SU-DHL-6 (cell line): ENCODE data around the gene PIK3C2G.

Experiments used
- H2AFZ ChIP-seq: fragments of 200-600 bp; sonication (generic); 2 replicates; pipeline ENCODE4 v1.6.1; 2014; ENCODE audit warnings: low read depth, mild to moderate bottlenecking, moderate library complexity, mixed read lengths, antibody characterized with exemption, low read length; ENCODE audit not compliant: severe bottlenecking
- H3F3A ChIP-seq: fragments of 200-600 bp; shearing (Covaris generic); 2 replicates; pipeline ENCODE4 v1.6.0; 2016; ENCODE audit warnings: antibody characterized with exemption, mild to moderate bottlenecking; ENCODE audit not compliant: insufficient read depth
- H3K27ac ChIP-seq: fragments of 200-600 bp; sonication (generic); 2 replicates; pipeline ENCODE4 v1.5.1; 2016; ENCODE audit warnings: low read depth, mild to moderate bottlenecking, low read length, moderate library complexity, mixed read lengths
- H3K27me3 ChIP-seq: fragments of 200-600 bp; sonication (generic), shearing (Covaris generic); 2 replicates; pipeline ENCODE4 v1.6.0; 2014; ENCODE audit warnings: mild to moderate bottlenecking, low read length
- H3K36me3 ChIP-seq: fragments of 200-600 bp; sonication (generic); 2 replicates; pipeline ENCODE4 v1.6.1; 2014; ENCODE audit warnings: mild to moderate bottlenecking, low read length, mixed read lengths
- H3K4me2 ChIP-seq: fragments of 300-600, 200-600 bp; shearing (Covaris generic), sonication (generic); 2 replicates; pipeline ENCODE4 v1.6.0; 2014; ENCODE audit warnings: low read length, low read depth, mild to moderate bottlenecking; ENCODE audit not compliant: poor library complexity, severe bottlenecking
- H3K4me3 ChIP-seq: fragments of 200-600 bp; sonication (generic); 2 replicates; pipeline ENCODE4 v1.5.1; 2014; ENCODE audit warnings: antibody characterized with exemption, low read length, mild to moderate bottlenecking, mixed read lengths; ENCODE audit not compliant: insufficient read depth, poor library complexity, severe bottlenecking
- H3K79me2 ChIP-seq: fragments of 200-600 bp; sonication (generic); 2 replicates; pipeline ENCODE4 v1.6.1; 2014; ENCODE audit warnings: mild to moderate bottlenecking, low read length, moderate library complexity; ENCODE audit not compliant: insufficient read depth
- H3K9ac ChIP-seq: fragments of 200-600 bp; sonication (generic); 2 replicates; pipeline ENCODE4 v1.7.0; 2014; ENCODE audit warnings: mild to moderate bottlenecking, low read length
- H3K9me2 ChIP-seq: fragments of 200-600 bp; sonication (generic); replicated peaks from 2 replicates; pipeline ENCODE4 v1.6.1; 2014; ENCODE audit warnings: low read length; ENCODE audit not compliant: insufficient read depth
- H3K9me3 ChIP-seq: fragments of 200-600 bp; sonication (generic); 2 replicates; pipeline ENCODE4 v1.6.1; 2014; ENCODE audit warnings: low read length, mixed read lengths; ENCODE audit not compliant: insufficient read depth
- H4K20me1 ChIP-seq: fragments of 200-600 bp; sonication (generic); 2 replicates; pipeline ENCODE4 v1.6.1; 2014; ENCODE audit warnings: low read depth, mild to moderate bottlenecking, antibody characterized with exemption, low read length, moderate library complexity, mixed read lengths
- CTCF ChIP-seq: fragments of 200-600 bp; sonication (generic); IDR thresholded peaks from one replicate; pipeline ENCODE4 v1.5.1; 2017; ENCODE audit warnings: antibody characterized with exemption, mild to moderate bottlenecking, low read length, moderate library complexity; ENCODE audit not compliant: insufficient read depth, poor library complexity, severe bottlenecking
- EZH2phosphoT487 ChIP-seq: fragments of 200-600 bp; sonication (generic), shearing (Covaris generic); conservative IDR thresholded peaks from 2 replicates; pipeline ENCODE4 v1.6.1; 2018; ENCODE audit warnings: mild to moderate bottlenecking, antibody characterized with exemption, low read length, moderate library complexity, mixed read lengths

The PIK3C2G gene

GRCh38 chr12:18439541-18439940, 178.2 kb downstream of the PIK3C2G start:
- no peaks in the 10 kb centered on the region for H4K20me1 ChIP-seq
- H2AFZ ChIP-seq = no peak overlapping the region
- no peak overlapping the region for H3K27ac ChIP-seq
- H3K4me2 ChIP-seq = no peak overlapping the region
- no peaks in the 10 kb centered on the region for H3K9me2 ChIP-seq
- no peaks in the 10 kb centered on the region for H3F3A ChIP-seq
- TF ChIP-seq EZH2phosphoT487 = no peak
- TF ChIP-seq CTCF = no peak
- H3K79me2 ChIP-seq = no peaks in the 10 kb centered on the region
- H3K27me3 ChIP-seq = no peaks in the 10 kb centered on the region
- H3K4me3 ChIP-seq = no peak overlapping the region
- no peak overlapping the region for H3K9ac ChIP-seq
- H3K36me3 ChIP-seq = no peaks in the 10 kb centered on the region
- H3K9me3 ChIP-seq = no peaks in the 10 kb centered on the region

GRCh38 chr12:18443768-18444437, 182.6 kb downstream of the PIK3C2G start:
- Histone ChIP-seq H3K9me3 (no peaks in the 10 kb centered on the region), H3F3A (no peaks in the 10 kb centered on the region), H3K79me2 (no peaks in the 10 kb centered on the region), H2AFZ (no peak overlapping the region), H3K4me3 (no peak overlapping the region), H3K9ac (no peak overlapping the region), H3K27ac (no peak overlapping the region), H3K36me3 (no peaks in the 10 kb centered on the region), H4K20me1 (no peaks in the 10 kb centered on the region), H3K27me3 (no peaks in the 10 kb centered on the region; the same call in 1 of the 2 replicates), H3K9me2 (no peaks in the 10 kb centered on the region), H3K4me2 (no peak overlapping the region)
- TF ChIP-seq EZH2phosphoT487 (no peak), CTCF (no peak)

- TF ChIP-seq EZH2phosphoT487 (no peak), CTCF (no peak)
- Histone ChIP-seq H3F3A (no peaks in the 10 kb centered on the region), H3K9me2 (no peaks in the 10 kb centered on the region), H3K4me3 (no peak overlapping the region), H3K9ac (no peak overlapping the region), H3K27ac (no peak overlapping the region), H3K27me3 (no peaks in the 10 kb centered on the region; the same call in 1 of the 2 replicates), H4K20me1 (no peaks in the 10 kb centered on the region), H3K36me3 (no peaks in the 10 kb centered on the region), H2AFZ (no peak overlapping the region), H3K4me2 (no peak overlapping the region), H3K79me2 (no peaks in the 10 kb centered on the region), H3K9me3 (no peaks in the 10 kb centered on the region)
These were observed 184.8 kb downstream of the PIK3C2G start for GRCh38 chr12:18446061-18446644.
